Esophagus mucosa (tissue), 1 donor: ENCODE measurements around the gene SERPINF2. TPM values are rescaled to one million over a fixed set of nuclear protein-coding genes. Genes with fewer than 3 reads are reported as not detected.
A peak's percentile ranks its signal among the peaks of the same experiment; 100 is the strongest.
"Not testable (repeated sequence)": the region's sequence is repeated elsewhere in the genome, so short reads cannot be mapped to it uniquely, and the experiment has no call there.

Source experiments
- ATAC-seq: fragments of 200-7000 bp; cut with Tn5 transposase; one replicate; pipeline ENCODE4 v1.9.1; 2020
- total RNA-seq: library from RNA; stranded (reverse); gene quantifications from one replicate; pipeline ENCODE4 v1.2.4, GENCODE V29; 2023
- donor health status: DM: yes; HTN: yes; CAD: no.

Gene SERPINF2
- total RNA-seq, 1 donor from 2014 or later: 2.7 TPM

DNA sequence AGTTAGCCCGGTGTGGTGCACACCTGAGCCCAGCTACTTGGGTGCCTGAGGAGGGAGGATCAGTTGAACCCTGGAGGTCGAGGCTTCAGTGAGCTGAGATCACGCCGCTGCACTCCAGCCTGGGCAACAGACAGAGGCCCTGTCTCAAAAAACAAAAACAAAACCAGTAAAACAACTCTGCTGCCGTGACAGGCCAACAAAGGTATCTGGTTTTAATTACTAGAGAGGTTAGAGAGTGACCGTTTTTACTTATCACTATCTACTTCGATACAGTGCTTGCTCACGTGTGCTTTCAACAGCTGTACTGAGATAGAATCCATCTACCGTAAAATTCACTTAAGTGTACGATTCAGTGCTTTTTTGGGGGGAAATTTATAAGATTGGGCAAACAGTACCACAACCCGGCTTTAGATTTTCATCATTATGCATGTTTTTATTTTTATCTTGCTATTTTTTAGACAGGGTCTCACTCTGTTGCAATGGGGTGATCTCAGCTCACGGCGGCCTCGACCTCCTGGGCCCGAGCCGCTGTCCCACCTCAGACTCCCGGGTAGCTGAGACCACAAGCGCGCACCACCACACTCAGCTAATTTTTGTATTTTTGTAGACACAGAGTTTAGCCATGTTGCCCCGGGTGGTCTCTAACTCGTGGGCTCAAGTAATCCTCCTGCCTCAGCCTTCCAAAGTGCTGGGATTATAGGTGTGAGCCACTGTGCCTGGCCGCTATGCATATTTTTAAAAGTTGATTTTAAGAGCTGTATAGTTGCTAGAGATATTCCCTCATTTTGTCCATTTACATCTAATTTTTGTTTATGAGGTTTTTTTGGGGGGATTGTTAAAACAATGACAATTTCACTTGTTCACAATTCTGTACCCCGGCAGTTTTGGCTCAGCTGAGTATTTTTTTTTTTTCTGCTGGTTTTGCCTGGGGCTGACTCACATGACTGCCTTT is 50.1 kb downstream of the SERPINF2 start:
- no peak for ATAC-seq

- peak; percentile 69 for ATAC-seq
Measured at GRCh38 chr17:1793447-1793806, 50.8 kb downstream of the SERPINF2 start.

- ATAC-seq: no peak
Measured at GRCh38 chr17:1796800-1797199, 54.1 kb downstream of the SERPINF2 start.

- no peak for ATAC-seq
Measured at GRCh38 chr17:1797323-1797722, 54.7 kb downstream of the SERPINF2 start.

DNA sequence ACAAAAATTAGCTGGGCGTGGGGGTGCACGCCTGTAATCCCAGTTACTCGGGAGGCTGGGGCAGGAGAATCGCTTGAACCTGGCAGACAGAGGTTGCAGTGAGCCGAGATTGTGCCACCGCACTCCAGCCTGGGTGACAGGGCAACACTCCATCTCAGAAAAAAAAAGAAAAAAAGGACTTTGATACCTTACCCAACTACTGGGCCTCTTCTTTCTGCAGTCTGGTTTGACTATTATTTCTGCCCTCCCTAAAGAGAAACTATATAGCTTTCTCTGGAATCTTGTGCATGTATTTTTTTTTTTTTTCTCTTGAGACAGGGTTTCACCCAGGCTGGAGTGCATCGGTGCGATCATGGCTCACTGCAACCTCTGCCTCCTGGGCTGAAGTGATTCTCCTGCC is 55.2 kb downstream of the SERPINF2 start:
- ATAC-seq: not testable (repeated sequence)

DNA sequence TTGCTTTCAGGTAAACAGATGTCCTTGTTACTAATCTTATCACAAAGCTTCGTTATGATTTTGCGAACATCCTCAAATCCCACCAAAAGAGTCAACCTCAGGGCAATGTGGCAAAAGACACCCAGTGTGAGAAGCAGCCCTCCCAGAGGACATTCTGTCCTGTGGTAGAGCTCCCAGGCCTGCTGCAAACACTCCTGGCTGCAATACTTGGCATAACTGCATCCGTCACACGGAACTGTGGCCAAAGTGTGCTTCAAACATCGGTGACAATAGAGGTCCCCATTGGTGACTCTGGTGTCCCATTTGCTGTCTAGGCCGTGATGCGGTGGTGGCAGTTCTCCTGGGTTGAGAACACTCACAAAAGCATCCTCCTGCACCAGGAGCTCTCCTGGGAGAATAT is 57.6 kb downstream of the SERPINF2 start:
- no peak for ATAC-seq

- no peak for ATAC-seq
Measured at GRCh38 chr17:1800712-1801111, 58.0 kb downstream of the SERPINF2 start.

GRCh38 chr17:1802429-1802828 is 59.8 kb downstream of the SERPINF2 start:
- ATAC-seq: no peak

- no peak for ATAC-seq
Measured at GRCh38 chr17:1803280-1803679, 60.6 kb downstream of the SERPINF2 start.

Other genes with a start within 250 kb of the SERPINF2 start
- 21.4 TPM for gene INPP5K, start 226.3 kb upstream of the SERPINF2 start, total RNA-seq
- gene PITPNA, start 180.1 kb upstream of the SERPINF2 start, total RNA-seq: 94.4 TPM
- gene SLC43A2, start 114.0 kb upstream of the SERPINF2 start, total RNA-seq: 3.6 TPM
- gene SCARF1, start 97.1 kb upstream of the SERPINF2 start, total RNA-seq: 2.3 TPM
- gene RILP, start 93.0 kb upstream of the SERPINF2 start, total RNA-seq: 5.3 TPM
- 171 TPM for gene PRPF8, start 58.0 kb upstream of the SERPINF2 start, total RNA-seq
- 10.9 TPM for gene TLCD2, start 32.5 kb upstream of the SERPINF2 start, total RNA-seq
- 10.2 TPM for gene WDR81, start 18.2 kb upstream of the SERPINF2 start, total RNA-seq
- 28.4 TPM for gene SERPINF1, start 19.2 kb downstream of the SERPINF2 start, total RNA-seq
- gene SMYD4, start 87.0 kb downstream of the SERPINF2 start, total RNA-seq: 5.7 TPM
- 87.5 TPM for gene RPA1, start 87.1 kb downstream of the SERPINF2 start, total RNA-seq